Mammary epithelial cell (primary cell): ENCODE results near the gene SKIC8.

ENCODE experiments used
- EZH2 ChIP-seq: IDR thresholded peaks from 2 replicates; pipeline ENCODE4 v1.6.1; 2012; ENCODE audit warnings: low read length, inconsistent platforms, borderline replicate concordance
- TF ChIP-seq, protein P1 (sequence below), 2 donors: IDR thresholded peaks in 1 of 2; conservative IDR thresholded peaks in 1 of 2; 2 replicates each; pipeline ENCODE4 v1.5.1; 2011 to 2012; ENCODE audit warnings: inconsistent platforms in 2 of 2, low read length in 2 of 2, mild to moderate bottlenecking in 2 of 2, control low read depth in 1 of 2, low read depth in 1 of 2; ENCODE audit not compliant: insufficient read depth in 1 of 2; ENCODE audit errors: extremely low read depth in 1 of 2

- TF ChIP-seq, protein P1, sequence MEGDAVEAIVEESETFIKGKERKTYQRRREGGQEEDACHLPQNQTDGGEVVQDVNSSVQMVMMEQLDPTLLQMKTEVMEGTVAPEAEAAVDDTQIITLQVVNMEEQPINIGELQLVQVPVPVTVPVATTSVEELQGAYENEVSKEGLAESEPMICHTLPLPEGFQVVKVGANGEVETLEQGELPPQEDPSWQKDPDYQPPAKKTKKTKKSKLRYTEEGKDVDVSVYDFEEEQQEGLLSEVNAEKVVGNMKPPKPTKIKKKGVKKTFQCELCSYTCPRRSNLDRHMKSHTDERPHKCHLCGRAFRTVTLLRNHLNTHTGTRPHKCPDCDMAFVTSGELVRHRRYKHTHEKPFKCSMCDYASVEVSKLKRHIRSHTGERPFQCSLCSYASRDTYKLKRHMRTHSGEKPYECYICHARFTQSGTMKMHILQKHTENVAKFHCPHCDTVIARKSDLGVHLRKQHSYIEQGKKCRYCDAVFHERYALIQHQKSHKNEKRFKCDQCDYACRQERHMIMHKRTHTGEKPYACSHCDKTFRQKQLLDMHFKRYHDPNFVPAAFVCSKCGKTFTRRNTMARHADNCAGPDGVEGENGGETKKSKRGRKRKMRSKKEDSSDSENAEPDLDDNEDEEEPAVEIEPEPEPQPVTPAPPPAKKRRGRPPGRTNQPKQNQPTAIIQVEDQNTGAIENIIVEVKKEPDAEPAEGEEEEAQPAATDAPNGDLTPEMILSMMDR (conservative IDR thresholded peaks at IDR 0.05 in 1 of 2, IDR thresholded peaks at IDR 0.05 in 1 of 2; ENCODE audit: extremely low read depth in 1 of 2, insufficient read depth in 1 of 2, low read depth in 1 of 2, low read length in 2 of 2), result no peak
- TF ChIP-seq EZH2, result no peak
Measured at GRCh38 chr15:78343276-78344060, 44.1 kb upstream of the SKIC8 start.
